Duodenal mucosa (tissue), 2 donors: ENCODE results near the gene SLC6A16.

Experiments
- H3K27ac ChIP-seq: one replicate; pipeline ENCODE4 v1.7.0; 2013; ENCODE audit warnings: low read depth, low read length
- H3K27me3 ChIP-seq, 2 donors: one replicate each; pipeline ENCODE4 v1.7.0; 2013; ENCODE audit warnings: low read length in 2 of 2, control low read depth in 1 of 2; ENCODE audit not compliant: insufficient read depth in 2 of 2, control insufficient read depth in 1 of 2
- H3K36me3 ChIP-seq, 2 donors: one replicate each; pipeline ENCODE4 v1.7.0; 2013; ENCODE audit warnings: low read length in 2 of 2, control low read depth in 1 of 2; ENCODE audit not compliant: insufficient read depth in 2 of 2, control insufficient read depth in 1 of 2
- H3K4me1 ChIP-seq, 2 donors: one replicate each; pipeline ENCODE4 v1.7.0; 2013; ENCODE audit warnings: low read length in 2 of 2, control low read depth in 1 of 2; ENCODE audit not compliant: insufficient read depth in 2 of 2, control insufficient read depth in 1 of 2
- H3K4me3 ChIP-seq, 2 donors: one replicate each; pipeline ENCODE4 v1.7.0; 2013; ENCODE audit warnings: low read length in 2 of 2, low read depth in 1 of 2
- H3K9ac ChIP-seq, 2 donors: one replicate each; pipeline ENCODE4 v1.7.0; 2013; ENCODE audit warnings: low read length in 2 of 2, low read depth in 1 of 2
- H3K9me3 ChIP-seq, 2 donors: one replicate each; pipeline ENCODE4 v1.7.0; 2013; ENCODE audit warnings: low read length in 2 of 2, control low read depth in 1 of 2; ENCODE audit not compliant: control insufficient read depth in 1 of 2

SLC6A16 gene

DNA sequence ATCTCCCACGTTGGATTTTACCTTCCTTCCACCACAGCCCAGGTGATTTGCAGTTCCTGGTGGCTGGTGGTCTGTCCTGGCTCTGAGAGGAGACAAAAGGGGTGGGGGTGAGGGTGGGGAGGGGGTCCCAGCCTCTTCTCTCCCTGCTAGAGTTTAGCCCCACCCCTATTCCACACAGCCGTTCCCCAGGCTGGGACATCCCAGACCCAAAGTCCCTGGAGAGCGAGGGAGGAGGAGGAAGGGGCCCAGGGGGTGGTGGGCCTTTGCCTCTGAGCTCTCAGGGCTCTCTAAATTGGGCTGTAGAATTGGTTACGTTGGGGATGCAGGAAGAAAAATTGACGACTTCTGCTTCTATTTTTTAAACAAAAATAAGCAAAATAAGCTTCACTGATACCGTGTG, 81.9 kb downstream of the SLC6A16 start:
- H3K36me3 ChIP-seq: no peaks in the 10 kb centered on the region
- no peak overlapping the region for H3K4me3 ChIP-seq
- no peaks in the 10 kb centered on the region for H3K27me3 ChIP-seq
- H3K9ac ChIP-seq: no peak overlapping the region
- no peaks in the 10 kb centered on the region for H3K9me3 ChIP-seq
- H3K27ac ChIP-seq: no peak overlapping the region
- H3K4me1 ChIP-seq: no peaks in the 10 kb centered on the region

DNA sequence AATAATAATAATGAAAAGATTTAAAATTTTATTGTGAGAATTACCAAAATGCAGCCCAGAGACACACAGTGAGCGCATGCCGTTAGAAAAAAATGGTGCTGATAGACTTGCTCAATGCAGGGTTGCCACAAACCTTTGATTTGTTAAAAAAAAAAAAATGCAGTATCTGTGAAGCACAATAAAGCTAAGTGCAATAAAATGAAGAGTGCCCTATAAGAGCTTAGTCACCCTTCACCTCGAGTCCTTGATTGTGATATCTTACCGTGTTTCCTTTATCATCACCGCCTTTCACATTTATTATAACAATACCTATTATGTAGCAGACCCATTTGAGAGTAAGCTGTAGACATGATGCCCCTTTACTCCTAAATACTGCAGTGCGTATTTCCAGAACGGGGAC, 83.2 kb downstream of the SLC6A16 start:
- Histone ChIP-seq H3K27ac (no peak overlapping the region), H3K27me3 (no peaks in the 10 kb centered on the region), H3K9ac (no peak overlapping the region), H3K4me1 (no peaks in the 10 kb centered on the region), H3K36me3 (no peaks in the 10 kb centered on the region), H3K4me3 (no peak overlapping the region), H3K9me3 (no peaks in the 10 kb centered on the region)
